Thoracic aorta (tissue), 2 donors: ENCODE measurements around the gene ARMH3. TPM values are rescaled to one million over a fixed set of nuclear protein-coding genes. Genes with fewer than 3 reads are reported as not detected.

Source experiments
- ATAC-seq: fragments of 150-250 bp; one replicate; pipeline ENCODE4 v1.8.0; 2017; ENCODE audit warnings: low read depth; ENCODE audit not compliant: insufficient number of reproducible peaks, low FRiP score
- DNase-seq: peaks from one replicate; pipeline ENCODE4 v3.0.0-alpha.2; 2020; ENCODE audit warnings: low spot score
- H3K27ac ChIP-seq, 2 donors: fragments of 200-600 bp; sonication (generic); 1 replicate in 1 of 2; 2 replicates in 1 of 2; pipeline ENCODE4 v1.5.1; 2016; ENCODE audit warnings: mild to moderate bottlenecking in 2 of 2, moderate library complexity in 2 of 2
- H3K27me3 ChIP-seq: fragments of 200-600 bp; sonication (generic); replicated peaks from 2 replicates; pipeline ENCODE4 v1.6.0; 2016; ENCODE audit warnings: mild to moderate bottlenecking; ENCODE audit not compliant: insufficient read depth
- H3K36me3 ChIP-seq: fragments of 200-600 bp; sonication (generic); one replicate; pipeline ENCODE4 v1.5.1; 2016
- H3K4me1 ChIP-seq, 2 donors: fragments of 200-600 bp; sonication (generic); 1 replicate in 1 of 2; 2 replicates in 1 of 2; pipeline versions ENCODE4 v1.5.1 to v1.6.0; 2016; ENCODE audit warnings: low read depth in 2 of 2, mild to moderate bottlenecking in 1 of 2; ENCODE audit not compliant: control insufficient read depth in 1 of 2
- H3K4me3 ChIP-seq: fragments of 200-600 bp; sonication (generic); 2 replicates; pipeline ENCODE4 v1.5.1; 2016; ENCODE audit warnings: mild to moderate bottlenecking
- H3K9me3 ChIP-seq: fragments of 200-600 bp; sonication (generic); 2 replicates; pipeline ENCODE4 v1.5.1; 2016
- total RNA-seq, 2 donors: library from RNA; depleted of rRNA; stranded (reverse); fragments of >200 nt; gene quantifications; one replicate each; pipeline versions ENCODE4 v1.1.0 to v1.2.3, GENCODE V29; 2016
- TF ChIP-seq, protein P1 (sequence below): fragments of 200-600 bp; sonication (generic); IDR thresholded peaks from one replicate; pipeline ENCODE4 v1.5.1; 2019; ENCODE audit warnings: antibody characterized with exemption

ARMH3 gene
- total RNA-seq, 2 donors from 2014 or later, result 21.1 TPM

DNA sequence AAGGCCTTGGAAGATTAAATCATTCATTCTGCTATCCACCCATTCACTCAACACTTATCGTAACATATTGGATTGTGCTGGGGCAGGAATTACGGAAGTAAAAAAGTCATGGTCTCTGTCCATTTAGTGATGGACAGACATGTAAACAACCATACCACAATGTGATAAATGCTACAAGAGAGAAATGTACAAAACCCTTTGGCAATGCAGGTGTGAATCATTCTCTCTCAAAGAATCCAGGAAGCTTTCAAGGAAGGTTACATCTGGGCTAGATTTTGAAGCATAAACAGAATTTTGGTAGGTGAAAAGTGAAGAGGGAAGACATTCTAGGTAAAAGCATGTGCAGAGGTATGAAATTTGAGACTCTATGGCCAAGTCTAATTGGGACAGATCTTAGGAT is 150.7 kb downstream of the ARMH3 start:
- Histone ChIP-seq H3K36me3 (peaks cover 2% of the 10 kb centered on the region), H3K9me3 (no peaks in the 10 kb centered on the region), H3K4me1 (no peaks in the 10 kb centered on the region), H3K27me3 (no peaks in the 10 kb centered on the region), H3K4me3 (no peak overlapping the region), H3K27ac (no peak overlapping the region)
- DNase-seq, result no peak
- no peak for ATAC-seq
- TF ChIP-seq, protein P1, sequence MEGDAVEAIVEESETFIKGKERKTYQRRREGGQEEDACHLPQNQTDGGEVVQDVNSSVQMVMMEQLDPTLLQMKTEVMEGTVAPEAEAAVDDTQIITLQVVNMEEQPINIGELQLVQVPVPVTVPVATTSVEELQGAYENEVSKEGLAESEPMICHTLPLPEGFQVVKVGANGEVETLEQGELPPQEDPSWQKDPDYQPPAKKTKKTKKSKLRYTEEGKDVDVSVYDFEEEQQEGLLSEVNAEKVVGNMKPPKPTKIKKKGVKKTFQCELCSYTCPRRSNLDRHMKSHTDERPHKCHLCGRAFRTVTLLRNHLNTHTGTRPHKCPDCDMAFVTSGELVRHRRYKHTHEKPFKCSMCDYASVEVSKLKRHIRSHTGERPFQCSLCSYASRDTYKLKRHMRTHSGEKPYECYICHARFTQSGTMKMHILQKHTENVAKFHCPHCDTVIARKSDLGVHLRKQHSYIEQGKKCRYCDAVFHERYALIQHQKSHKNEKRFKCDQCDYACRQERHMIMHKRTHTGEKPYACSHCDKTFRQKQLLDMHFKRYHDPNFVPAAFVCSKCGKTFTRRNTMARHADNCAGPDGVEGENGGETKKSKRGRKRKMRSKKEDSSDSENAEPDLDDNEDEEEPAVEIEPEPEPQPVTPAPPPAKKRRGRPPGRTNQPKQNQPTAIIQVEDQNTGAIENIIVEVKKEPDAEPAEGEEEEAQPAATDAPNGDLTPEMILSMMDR, result no peak

GRCh38 chr10:101903827-101904550 is 152.0 kb downstream of the ARMH3 start:
- DNase-seq (no peak), ATAC-seq (no peak)
- TF ChIP-seq, protein P1, result no peak
- Histone ChIP-seq H3K27me3 (no peaks in the 10 kb centered on the region), H3K36me3 (peaks cover 2% of the 10 kb centered on the region), H3K27ac (no peak overlapping the region), H3K4me3 (no peak overlapping the region), H3K4me1 (no peaks in the 10 kb centered on the region), H3K9me3 (no peaks in the 10 kb centered on the region)

GRCh38 chr10:101902820-101903145 is 153.2 kb downstream of the ARMH3 start:
- no peaks in the 10 kb centered on the region for H3K4me1 ChIP-seq
- no peak overlapping the region for H3K4me3 ChIP-seq
- ATAC-seq (no peak), DNase-seq (no peak)
- peaks cover 2% of the 10 kb centered on the region for H3K36me3 ChIP-seq
- no peaks in the 10 kb centered on the region for H3K9me3 ChIP-seq
- H3K27me3 ChIP-seq, result no peaks in the 10 kb centered on the region
- no peak overlapping the region for H3K27ac ChIP-seq
- TF ChIP-seq, protein P1, result no peak

DNA sequence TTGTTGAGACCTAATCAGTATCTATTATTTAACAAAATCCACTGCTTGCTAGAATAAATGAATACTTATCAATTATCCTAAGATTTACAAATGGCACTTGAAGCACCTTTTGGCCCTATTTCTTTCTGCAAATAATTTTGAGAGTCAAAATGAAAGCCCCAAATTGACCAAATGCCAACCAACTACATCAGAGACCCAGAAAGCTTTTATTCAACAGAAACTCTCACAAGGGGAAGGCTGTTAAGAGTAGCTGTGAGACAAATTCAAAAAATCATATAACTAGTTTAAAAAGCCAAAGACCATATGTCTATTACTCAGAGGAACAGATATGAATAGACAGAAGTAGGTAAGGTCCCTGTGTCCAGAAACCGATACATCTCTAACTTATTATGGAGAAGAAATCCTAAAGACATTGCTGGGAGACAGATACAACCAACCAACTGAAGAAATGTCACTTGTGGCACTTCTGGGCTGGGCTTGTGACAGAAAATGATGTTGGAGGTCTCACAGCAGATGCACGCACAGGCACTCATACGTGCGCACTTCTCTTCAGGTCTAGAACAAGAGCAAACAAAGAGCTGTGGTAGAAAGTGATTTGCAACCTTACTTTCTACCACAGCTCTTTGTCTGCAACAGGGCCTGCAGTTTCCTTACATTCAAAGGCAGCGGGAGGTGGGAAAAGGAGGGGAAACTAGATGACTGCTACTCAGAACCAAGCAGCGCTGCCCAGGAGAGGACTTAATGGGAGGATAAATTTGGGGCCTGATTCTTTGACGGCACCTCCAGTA is 153.7 kb downstream of the ARMH3 start:
- Histone ChIP-seq H3K4me1 (no peaks in the 10 kb centered on the region), H3K9me3 (no peaks in the 10 kb centered on the region), H3K4me3 (no peak overlapping the region), H3K27ac (no peak overlapping the region), H3K27me3 (no peaks in the 10 kb centered on the region), H3K36me3 (peaks cover 2% of the 10 kb centered on the region)
- TF ChIP-seq, protein P1, result no peak
- DNase-seq, result no peak
- no peak for ATAC-seq

DNA sequence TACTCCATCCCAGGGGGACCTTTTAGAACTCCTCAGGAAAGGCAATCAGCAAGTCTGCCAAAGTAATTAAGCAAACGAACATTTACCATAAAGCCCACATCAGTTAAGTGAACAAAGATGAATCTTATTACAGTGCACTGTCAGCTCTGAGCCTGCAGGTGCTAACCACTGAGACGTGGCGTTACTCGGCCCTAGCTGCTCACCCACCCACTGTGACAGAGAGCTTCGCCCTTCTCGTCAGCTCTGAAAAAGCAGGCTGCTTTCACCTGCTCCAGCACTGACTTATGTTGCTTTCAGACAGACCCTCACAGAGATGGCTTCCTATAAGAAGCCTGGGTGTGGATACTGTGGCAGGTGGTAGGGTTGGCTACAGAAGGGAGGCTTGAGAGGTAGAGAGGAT is 154.6 kb downstream of the ARMH3 start:
- ATAC-seq (no peak), DNase-seq (no peak)
- TF ChIP-seq, protein P1, result no peak
- H3K4me1 ChIP-seq, result no peaks in the 10 kb centered on the region
- no peak overlapping the region for H3K27ac ChIP-seq
- peaks cover 2% of the 10 kb centered on the region for H3K36me3 ChIP-seq
- no peak overlapping the region for H3K4me3 ChIP-seq
- no peaks in the 10 kb centered on the region for H3K9me3 ChIP-seq
- H3K27me3 ChIP-seq, result no peaks in the 10 kb centered on the region
